Daoy (cell line): ENCODE data around the gene RBM17. TPM values are rescaled to one million over a fixed set of nuclear protein-coding genes. Genes with fewer than 3 reads are reported as not detected.
"Not testable (repeated sequence)": the region's sequence is repeated elsewhere in the genome, so short reads cannot be mapped to it uniquely, and the experiment has no call there.

ENCODE experiments used
- DNase-seq: peaks from one replicate; pipeline ENCODE4 v3.0.0-alpha.2; 2015; ENCODE audit warnings: low read depth
- total RNA-seq: library from RNA; depleted of rRNA; stranded (reverse); fragments of >200 nt; shearing (Covaris generic); gene quantifications from 2 replicates; pipeline ENCODE4 v1.2.3, GENCODE V29; 2014

RBM17 gene
- total RNA-seq, 1 experiment from 2014 or later: 32.7 TPM

GRCh38 chr10:6110136-6110535 lies 21.3 kb downstream of the RBM17 start:
- DNase-seq: no peak

- no peak for DNase-seq
Observed at GRCh38 chr10:6112893-6113292, 24.1 kb downstream of the RBM17 start.

- DNase-seq: no peak
Observed at GRCh38 chr10:6114299-6114698, 25.5 kb downstream of the RBM17 start.

- peak; percentile 27 for DNase-seq
Observed at GRCh38 chr10:6114805-6115341, 26.0 kb downstream of the RBM17 start.

GRCh38 chr10:6115411-6115810 lies 26.6 kb downstream of the RBM17 start:
- DNase-seq: no peak

GRCh38 chr10:6115824-6116350 lies 27.1 kb downstream of the RBM17 start:
- no peak for DNase-seq

- no peak for DNase-seq
Observed at GRCh38 chr10:6116806-6117205, 28.0 kb downstream of the RBM17 start.

GRCh38 chr10:6117711-6118110 lies 28.9 kb downstream of the RBM17 start:
- no peak for DNase-seq

- DNase-seq: no peak
Observed at GRCh38 chr10:6119423-6119822, 30.6 kb downstream of the RBM17 start.

GRCh38 chr10:6119962-6120361 lies 31.1 kb downstream of the RBM17 start:
- DNase-seq: no peak

- no peak for DNase-seq
Observed at GRCh38 chr10:6120691-6121090, 31.9 kb downstream of the RBM17 start.

- DNase-seq: no peak
Observed at GRCh38 chr10:6121146-6121545, 32.3 kb downstream of the RBM17 start.

GRCh38 chr10:6123532-6123931 lies 34.7 kb downstream of the RBM17 start:
- DNase-seq: no peak

GRCh38 chr10:6124666-6125065 lies 35.8 kb downstream of the RBM17 start:
- DNase-seq: no peak

- not testable (repeated sequence) for DNase-seq
Observed at GRCh38 chr10:6127461-6127860, 38.6 kb downstream of the RBM17 start.

- DNase-seq: no peak
Observed at GRCh38 chr10:6128087-6128486, 39.3 kb downstream of the RBM17 start.

- no peak for DNase-seq
Observed at GRCh38 chr10:6128591-6129251, 39.9 kb downstream of the RBM17 start.

GRCh38 chr10:6130848-6131470 lies 42.1 kb downstream of the RBM17 start:
- no peak for DNase-seq

- no peak for DNase-seq
Observed at GRCh38 chr10:6133331-6134098, 44.7 kb downstream of the RBM17 start.

GRCh38 chr10:6134099-6134823 lies 45.4 kb downstream of the RBM17 start:
- DNase-seq: no peak

GRCh38 chr10:6135039-6135438 lies 46.2 kb downstream of the RBM17 start:
- no peak for DNase-seq
